GM12801 (cell line): Measurements from ENCODE around the gene PMAIP1.

ENCODE experiments used
- TF ChIP-seq, protein P1 (sequence below): IDR thresholded peaks from one replicate; pipeline ENCODE4 v1.5.1; 2011; ENCODE audit warnings: control low read depth; ENCODE audit not compliant: insufficient read length; ENCODE audit errors: extremely low read depth

PMAIP1 gene

DNA sequence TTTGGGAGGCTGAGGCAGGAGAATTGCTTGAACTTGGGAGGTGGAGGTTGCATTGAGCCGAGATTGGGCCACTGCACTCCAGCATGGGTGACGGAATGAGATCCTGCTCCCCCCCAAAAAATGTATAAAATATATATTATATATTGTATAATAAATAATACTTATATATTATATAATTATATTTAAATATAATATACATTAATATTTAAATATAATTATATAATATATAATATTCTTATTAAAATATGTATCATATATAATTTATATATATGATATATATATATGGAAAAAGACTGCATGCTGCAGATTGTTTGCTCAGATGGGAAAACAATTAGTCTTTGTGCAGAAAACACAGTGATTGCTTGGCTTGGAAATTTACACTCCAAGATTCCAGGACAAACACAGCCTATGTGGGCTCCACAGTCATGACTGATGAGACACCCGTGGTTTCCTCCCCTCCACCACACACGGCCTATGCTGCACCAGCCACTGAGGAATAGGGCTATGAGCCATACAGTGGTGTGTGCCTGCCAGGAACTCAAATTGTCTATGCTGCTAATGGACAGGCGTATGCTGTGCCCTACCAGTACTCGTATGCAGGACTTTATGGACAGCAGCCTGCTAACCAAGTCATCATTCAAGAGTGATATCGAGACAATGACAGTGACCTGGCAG is 30.0 kb downstream of the PMAIP1 start:
- TF ChIP-seq, protein P1, sequence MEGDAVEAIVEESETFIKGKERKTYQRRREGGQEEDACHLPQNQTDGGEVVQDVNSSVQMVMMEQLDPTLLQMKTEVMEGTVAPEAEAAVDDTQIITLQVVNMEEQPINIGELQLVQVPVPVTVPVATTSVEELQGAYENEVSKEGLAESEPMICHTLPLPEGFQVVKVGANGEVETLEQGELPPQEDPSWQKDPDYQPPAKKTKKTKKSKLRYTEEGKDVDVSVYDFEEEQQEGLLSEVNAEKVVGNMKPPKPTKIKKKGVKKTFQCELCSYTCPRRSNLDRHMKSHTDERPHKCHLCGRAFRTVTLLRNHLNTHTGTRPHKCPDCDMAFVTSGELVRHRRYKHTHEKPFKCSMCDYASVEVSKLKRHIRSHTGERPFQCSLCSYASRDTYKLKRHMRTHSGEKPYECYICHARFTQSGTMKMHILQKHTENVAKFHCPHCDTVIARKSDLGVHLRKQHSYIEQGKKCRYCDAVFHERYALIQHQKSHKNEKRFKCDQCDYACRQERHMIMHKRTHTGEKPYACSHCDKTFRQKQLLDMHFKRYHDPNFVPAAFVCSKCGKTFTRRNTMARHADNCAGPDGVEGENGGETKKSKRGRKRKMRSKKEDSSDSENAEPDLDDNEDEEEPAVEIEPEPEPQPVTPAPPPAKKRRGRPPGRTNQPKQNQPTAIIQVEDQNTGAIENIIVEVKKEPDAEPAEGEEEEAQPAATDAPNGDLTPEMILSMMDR = no peak

DNA sequence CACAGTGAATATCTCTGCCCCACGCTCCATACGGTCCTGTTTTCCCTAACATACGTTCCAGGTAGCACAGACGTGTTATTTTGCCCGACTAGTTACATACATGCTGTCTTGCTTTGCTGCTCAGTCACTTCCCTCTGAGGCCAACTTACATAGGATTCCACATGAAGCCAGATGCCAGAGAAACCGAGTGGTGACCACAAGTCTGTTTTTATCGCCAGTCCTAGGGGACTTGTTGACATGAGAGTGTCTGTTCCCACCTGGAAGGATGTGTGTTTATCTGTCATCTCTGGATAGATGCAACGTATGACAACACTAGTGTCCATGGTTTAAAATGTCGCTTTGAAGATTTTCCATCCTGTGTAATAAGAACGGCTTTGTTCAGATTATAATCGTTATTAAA is 32.6 kb downstream of the PMAIP1 start:
- TF ChIP-seq, protein P1 = no peak

DNA sequence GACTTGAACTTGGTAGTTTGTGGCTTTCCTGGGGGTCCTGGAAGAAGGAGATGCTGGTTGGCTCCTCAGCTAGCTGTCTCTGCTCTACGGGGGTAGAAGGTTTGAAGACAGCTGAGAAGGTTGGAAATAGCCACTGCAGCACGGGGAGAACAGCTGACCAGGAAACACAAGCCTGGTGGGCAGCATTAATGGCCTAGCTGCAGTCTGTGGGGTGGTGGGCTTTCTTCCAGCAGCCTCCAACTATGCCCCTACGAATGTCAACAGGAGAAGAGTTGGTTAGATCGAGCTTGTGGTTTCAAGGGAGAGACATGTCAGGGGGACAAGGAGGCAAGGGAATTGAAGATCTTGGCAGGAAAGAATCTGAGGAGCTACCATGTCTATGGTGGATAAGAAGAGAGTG is 38.9 kb downstream of the PMAIP1 start:
- TF ChIP-seq, protein P1 = no peak

DNA sequence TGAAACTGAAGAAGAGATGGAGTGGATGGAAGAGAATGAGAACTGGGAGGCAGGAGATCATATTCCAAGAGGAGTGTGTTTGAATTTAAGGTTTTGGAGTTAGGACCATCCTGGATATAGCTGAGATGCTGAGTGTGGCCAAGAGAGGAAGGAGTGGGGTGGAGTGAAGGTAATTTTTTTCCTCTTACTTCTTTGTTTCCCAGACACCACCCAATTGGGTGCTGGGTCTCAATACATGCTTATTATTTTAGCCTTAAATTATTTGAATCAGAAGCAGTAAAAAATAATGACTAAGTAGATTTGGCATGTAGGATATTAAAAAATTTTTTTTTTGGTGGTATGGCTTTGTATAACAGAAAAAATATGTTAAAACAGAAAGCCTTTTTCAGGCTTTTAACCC is 39.3 kb downstream of the PMAIP1 start:
- TF ChIP-seq, protein P1 = no peak

DNA sequence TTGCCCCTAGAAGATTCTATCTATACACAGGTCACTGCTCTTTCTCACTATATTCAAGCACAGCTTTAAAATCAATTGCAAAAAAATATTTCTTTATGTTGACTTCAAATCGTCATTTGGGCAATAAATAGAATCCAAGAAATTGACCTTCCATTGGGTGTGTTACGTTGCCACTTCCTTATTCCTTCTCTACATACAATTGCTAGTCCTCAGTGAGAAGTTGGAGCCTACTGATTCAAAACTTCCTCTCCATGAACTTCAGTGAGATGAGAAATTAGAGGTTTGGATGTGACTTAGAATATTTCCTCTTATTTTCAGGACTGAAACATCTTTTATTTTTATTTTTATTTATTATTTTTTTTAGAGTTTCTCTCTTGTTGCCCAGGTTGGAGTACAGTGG is 40.3 kb downstream of the PMAIP1 start:
- TF ChIP-seq, protein P1 = no peak

DNA sequence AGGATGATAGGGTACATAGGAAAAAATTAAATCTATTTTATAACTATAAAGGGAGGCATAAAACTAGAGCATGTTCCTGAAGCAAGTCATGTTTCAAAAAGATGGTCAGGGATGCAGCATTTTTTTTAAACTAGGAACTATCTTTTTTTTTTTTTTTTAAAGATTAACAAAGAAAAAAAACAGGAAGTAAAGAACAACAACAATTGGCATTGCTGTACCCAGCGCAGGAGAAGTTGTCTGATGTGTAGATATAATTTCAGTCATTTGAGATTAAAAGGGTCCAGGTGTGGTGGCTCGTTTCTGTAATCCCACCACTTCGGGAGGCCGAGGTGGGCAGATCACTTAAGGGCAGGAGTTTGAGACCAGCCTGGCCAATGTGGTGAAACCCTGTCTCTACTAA is 41.5 kb downstream of the PMAIP1 start:
- TF ChIP-seq, protein P1 = no peak

DNA sequence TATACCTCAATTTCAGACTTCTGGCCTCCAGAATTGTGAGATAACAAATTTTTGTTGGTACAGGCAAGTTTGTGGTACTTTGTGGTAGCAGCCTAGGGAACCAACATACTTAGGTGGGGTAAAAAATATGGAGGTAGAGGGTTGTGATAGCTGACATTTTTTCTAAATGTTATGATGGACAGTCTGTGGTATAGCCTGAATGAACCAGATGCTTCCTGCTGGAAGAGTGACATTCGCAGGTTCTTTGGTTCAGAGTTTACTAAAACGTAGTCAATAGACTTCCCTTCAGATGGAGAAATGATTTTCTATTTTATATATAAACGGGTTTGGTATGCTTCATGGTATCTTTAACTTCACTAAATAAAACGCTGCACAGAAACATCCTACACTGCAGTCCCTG is 42.8 kb downstream of the PMAIP1 start:
- TF ChIP-seq, protein P1 = no peak

DNA sequence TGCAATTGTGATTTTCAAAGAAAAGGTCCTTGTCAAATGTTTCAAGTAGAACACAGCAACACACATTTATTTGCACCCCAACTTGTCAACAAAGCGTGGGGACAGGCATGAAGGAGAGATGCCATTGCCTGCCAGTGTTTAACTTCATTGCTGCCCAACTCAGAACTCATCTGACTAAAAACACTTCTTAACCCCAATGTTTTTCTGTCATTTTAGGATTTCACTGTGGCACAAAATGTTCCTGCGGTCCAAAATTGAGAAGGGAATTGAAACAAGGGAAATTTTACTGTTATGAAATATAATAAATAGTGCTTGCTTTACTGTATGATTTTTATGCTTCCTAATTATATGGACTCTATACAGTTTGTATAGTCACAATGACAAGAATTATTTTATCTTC is 45.7 kb downstream of the PMAIP1 start:
- TF ChIP-seq, protein P1 = no peak
